Measurements from ENCODE around the gene COX7A2L. TPM values are rescaled to one million over a fixed set of nuclear protein-coding genes. Genes with fewer than 3 reads are reported as not detected.

Gene COX7A2L
- total RNA-seq, 4 donors from 2014 or later = 56.9 to 122 (median 95.1) TPM

DNA sequence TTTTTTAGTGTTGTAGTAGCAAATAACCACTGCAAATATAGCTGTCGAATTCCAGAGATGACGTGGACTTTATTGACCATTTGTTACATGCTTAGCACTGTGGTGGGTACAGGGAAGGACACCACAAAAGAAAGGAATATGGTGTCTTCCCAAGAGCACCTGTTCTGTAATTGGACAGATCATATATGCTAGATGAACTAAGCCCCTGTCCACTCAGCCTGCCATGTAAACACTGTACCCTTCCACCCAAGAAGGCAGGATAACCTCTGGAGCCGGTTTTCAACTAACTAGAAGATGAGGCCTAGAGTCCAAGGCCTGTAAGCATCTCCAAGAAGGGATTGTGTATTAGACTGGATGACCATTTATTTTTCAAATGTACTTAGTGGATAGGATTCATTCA is 44.1 kb downstream of the COX7A2L start:
- Histone ChIP-seq H3K4me3 (no peak overlapping the region), H3K27ac (replicated peaks in 1 of 4) (no peak overlapping the region), H3K27me3 (no peaks in the 10 kb centered on the region), H3K4me1 (no peaks in the 10 kb centered on the region), H3K9me3 (no peaks in the 10 kb centered on the region), H3K36me3 (peaks cover 5 to 33% (median 18%) of the 10 kb centered on the region in 4 donors)
- intact Hi-C loops (cut with DNase I) = no loop called here
- DNase-seq (ENCODE audit: extremely low spot score) = no peak
- 80% methylated on average over 3 of the region's 3 CpGs for WGBS
- no peak for TF ChIP-seq POLR2AphosphoS5 (IDR thresholded peaks at IDR 0.05)
- TF ChIP-seq POLR2A (IDR thresholded peaks at IDR 0.05; ENCODE audit: low read depth) = no peak
- TF ChIP-seq, protein P1, sequence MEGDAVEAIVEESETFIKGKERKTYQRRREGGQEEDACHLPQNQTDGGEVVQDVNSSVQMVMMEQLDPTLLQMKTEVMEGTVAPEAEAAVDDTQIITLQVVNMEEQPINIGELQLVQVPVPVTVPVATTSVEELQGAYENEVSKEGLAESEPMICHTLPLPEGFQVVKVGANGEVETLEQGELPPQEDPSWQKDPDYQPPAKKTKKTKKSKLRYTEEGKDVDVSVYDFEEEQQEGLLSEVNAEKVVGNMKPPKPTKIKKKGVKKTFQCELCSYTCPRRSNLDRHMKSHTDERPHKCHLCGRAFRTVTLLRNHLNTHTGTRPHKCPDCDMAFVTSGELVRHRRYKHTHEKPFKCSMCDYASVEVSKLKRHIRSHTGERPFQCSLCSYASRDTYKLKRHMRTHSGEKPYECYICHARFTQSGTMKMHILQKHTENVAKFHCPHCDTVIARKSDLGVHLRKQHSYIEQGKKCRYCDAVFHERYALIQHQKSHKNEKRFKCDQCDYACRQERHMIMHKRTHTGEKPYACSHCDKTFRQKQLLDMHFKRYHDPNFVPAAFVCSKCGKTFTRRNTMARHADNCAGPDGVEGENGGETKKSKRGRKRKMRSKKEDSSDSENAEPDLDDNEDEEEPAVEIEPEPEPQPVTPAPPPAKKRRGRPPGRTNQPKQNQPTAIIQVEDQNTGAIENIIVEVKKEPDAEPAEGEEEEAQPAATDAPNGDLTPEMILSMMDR (IDR thresholded peaks at IDR 0.05) = no peak
- TF ChIP-seq EP300 (IDR thresholded peaks at IDR 0.05) = no peak

DNA sequence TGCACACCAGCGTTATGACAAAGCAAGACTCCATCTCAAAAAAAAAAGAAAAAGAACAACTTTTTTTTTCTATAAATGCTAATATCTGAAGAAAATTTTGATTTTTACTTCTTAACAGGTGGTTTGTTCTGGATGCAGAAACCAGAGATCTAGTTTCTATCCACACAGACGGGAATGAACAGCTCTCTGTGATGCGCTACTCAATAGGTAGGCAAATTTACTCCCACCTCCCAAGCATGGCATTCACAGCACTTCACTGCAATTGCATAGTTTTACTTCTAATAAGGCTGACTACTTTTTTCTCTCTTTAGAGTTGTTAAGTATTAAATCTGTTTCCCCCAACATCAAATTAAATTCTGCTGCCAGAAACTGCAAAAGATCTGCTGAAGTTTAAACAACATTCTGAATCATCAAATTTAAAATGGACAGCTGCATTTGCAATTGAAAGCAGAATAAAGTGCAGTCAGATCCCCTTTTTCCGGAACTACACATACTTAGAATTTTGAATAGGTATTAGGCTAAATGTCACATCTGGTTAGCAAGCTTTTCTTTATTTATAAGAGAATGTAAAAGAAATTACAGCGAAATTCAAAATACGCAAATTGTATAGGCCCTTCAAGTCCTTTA is 45.1 kb downstream of the COX7A2L start:
- TF ChIP-seq POLR2AphosphoS5 (IDR thresholded peaks at IDR 0.05) (no peak), EP300 (IDR thresholded peaks at IDR 0.05) (no peak), POLR2A (IDR thresholded peaks at IDR 0.05; ENCODE audit: low read depth) (no peak)
- TF ChIP-seq, protein P1 (IDR thresholded peaks at IDR 0.05) = no peak

DNA sequence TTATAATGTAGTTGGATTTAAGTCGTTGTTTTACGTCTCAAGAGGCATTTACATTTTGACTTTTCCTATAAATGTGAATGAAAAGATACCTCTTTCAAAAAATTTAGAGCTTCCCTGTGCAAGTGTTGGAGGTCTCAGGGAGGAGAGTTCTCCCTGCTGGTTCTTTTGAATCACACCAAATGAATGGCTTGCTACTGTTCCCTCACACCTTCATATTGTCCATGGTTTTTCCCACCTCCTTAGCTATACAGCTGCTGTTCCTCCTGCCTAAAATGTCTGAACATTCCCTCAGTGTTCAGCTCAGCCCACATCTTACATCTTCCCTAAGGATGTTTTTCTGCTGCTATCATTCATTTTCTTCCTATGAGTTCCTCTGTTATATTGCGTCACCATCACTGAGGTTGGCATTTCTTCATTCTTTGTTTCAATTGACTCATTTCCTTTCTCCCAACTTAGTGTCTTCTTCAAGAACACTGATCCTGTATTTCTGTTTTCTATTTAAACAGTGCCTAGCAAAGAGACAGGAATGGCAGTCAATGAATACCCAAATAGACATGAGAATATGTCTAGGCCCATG is 46.0 kb downstream of the COX7A2L start:
- 91% methylated on average over 3 of the region's 3 CpGs for WGBS
- H3K36me3 ChIP-seq = peaks cover 5 to 31% (median 18%) of the 10 kb centered on the region in 4 donors
- no peaks in the 10 kb centered on the region for H3K4me1 ChIP-seq
- H3K9me3 ChIP-seq = no peaks in the 10 kb centered on the region
- H3K27ac ChIP-seq (replicated peaks in 1 of 4) = no peak overlapping the region
- H3K27me3 ChIP-seq = no peaks in the 10 kb centered on the region
- no peak overlapping the region for H3K4me3 ChIP-seq
- TF ChIP-seq, protein P1 (IDR thresholded peaks at IDR 0.05) = no peak
- DNase-seq (ENCODE audit: extremely low spot score) = no peak
- intact Hi-C loops (cut with DNase I) = no loop called here

More for the DNA sequence above, 45.1 kb downstream of the COX7A2L start:
- H3K27ac ChIP-seq (replicated peaks in 1 of 4) = no peak overlapping the region
- no peak overlapping the region for H3K4me3 ChIP-seq
- intact Hi-C loops (cut with DNase I) = no loop called here
- no peaks in the 10 kb centered on the region for H3K4me1 ChIP-seq
- no peak for DNase-seq (ENCODE audit: extremely low spot score)
- no peaks in the 10 kb centered on the region for H3K27me3 ChIP-seq
- peaks cover 5 to 33% (median 18%) of the 10 kb centered on the region in 4 donors for H3K36me3 ChIP-seq
- 96% methylated on average over 6 of the region's 6 CpGs for WGBS
- H3K9me3 ChIP-seq = no peaks in the 10 kb centered on the region

DNA sequence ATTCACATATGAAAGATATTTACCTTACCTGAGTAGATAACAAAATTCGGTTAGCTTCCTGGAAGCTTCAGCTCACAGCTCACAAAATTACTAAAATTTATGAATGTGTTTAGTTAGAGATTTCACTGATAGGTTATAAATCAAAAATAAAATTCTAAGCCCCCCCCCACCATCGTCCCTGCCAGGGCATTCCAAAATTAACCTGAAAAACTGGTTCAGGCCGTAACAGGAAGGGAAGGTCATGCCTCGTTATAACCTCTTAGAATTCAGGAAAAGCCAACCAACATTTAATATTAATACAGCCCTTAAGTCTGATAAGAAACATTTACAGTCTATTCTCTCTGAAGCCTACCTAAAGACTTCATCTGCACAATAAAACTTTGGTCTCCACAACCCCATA is 48.9 kb downstream of the COX7A2L start:
- H3K4me3 ChIP-seq = no peak overlapping the region
- intact Hi-C loops (cut with DNase I) = no loop called here
- peaks cover 0 to 31% (median 11%) of the 10 kb centered on the region in 4 donors for H3K36me3 ChIP-seq
- H3K27me3 ChIP-seq = no peaks in the 10 kb centered on the region
- WGBS = 94% methylated on average over 4 of the region's 4 CpGs
- H3K4me1 ChIP-seq = no peaks in the 10 kb centered on the region
- H3K27ac ChIP-seq (replicated peaks in 1 of 4) = no peak overlapping the region
- DNase-seq (ENCODE audit: extremely low spot score) = no peak
- H3K9me3 ChIP-seq = no peaks in the 10 kb centered on the region
- TF ChIP-seq EP300 (IDR thresholded peaks at IDR 0.05) = no peak
- TF ChIP-seq, protein P1 (IDR thresholded peaks at IDR 0.05) = no peak
- no peak for TF ChIP-seq POLR2A (IDR thresholded peaks at IDR 0.05; ENCODE audit: low read depth)
- TF ChIP-seq POLR2AphosphoS5 (IDR thresholded peaks at IDR 0.05) = no peak
